ENCODE results near the gene PIK3R4.

The PIK3R4 gene

DNA sequence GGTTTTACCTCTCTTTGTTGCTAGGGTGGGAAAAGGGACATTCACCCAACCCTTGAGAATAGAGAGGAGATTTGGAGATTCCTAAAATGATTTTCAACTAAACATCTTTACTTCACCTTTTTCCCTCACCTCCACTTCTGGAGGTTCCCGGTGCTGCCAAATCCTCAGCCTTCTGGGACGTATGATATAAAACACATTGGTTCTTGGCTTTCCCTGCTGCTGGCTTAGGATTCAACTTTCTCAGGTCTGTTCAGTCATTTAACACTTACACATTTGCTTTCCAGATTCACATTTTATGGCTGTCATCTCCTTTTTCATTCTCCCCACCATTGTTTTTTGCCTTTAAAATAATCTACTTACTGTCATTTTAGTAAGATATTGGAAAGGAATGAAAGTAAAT, 106.6 kb downstream of the PIK3R4 start:
- DNase-seq (ENCODE audit: low read depth in 2 of 2), result no peak

DNA sequence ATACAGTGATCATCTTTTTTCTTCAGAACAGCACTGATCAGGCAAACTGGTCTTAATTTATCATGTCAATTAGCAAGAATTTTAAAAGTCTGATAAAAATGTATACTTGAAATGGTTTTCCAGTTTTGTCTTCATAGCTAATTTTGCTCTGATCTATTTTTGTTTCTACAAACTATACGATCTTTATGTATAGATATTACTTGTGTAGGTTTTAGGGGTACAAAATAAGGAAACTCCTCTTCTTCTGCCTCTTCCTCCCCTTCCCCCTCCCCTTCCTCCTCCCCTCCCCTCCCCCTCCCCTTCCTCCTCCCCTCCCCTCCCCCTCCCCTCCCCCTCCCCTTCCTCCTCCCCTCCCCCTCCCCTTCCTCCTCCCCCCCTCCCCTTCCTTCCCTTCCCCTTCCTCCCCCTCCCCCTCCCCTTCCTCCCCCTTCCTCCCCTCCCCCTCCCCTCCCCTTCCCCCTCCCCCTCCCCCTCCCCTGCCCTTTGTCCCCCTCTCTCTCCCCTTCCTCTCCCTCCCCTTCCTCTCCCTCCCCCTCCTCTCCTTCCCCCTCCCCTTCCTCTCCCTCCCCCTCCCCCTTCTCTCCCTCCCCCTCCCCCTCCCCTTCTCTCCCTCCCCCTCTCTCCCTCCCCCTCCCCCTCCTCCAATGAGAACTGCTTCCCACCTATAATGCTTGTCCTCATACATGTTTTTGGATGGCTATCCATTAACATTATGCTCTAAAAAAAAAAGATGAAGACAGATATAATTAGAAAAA, 110.0 kb downstream of the PIK3R4 start:
- DNase-seq (ENCODE audit: low read depth in 2 of 2), result no peak

DNA sequence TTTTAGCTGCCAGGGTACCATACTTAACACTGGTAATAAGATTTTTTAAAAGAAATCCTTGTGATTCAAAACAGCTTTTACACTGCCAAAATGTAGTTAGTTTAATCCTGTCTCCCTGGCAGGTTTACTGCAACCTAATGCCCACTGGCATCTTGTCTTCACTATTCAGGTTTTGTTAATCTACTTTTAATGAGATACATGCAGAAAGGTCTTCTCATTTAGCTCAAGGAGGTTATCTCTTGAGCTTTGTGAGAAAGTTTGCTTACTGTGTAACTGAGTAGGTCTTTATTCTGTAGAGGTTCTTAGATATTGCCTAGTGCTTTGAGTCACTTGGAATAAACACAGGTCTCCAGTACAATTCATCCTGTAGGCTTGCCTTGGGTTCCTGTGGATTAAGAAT, 110.7 kb downstream of the PIK3R4 start:
- DNase-seq (ENCODE audit: low read depth in 2 of 2), result no peak

DNA sequence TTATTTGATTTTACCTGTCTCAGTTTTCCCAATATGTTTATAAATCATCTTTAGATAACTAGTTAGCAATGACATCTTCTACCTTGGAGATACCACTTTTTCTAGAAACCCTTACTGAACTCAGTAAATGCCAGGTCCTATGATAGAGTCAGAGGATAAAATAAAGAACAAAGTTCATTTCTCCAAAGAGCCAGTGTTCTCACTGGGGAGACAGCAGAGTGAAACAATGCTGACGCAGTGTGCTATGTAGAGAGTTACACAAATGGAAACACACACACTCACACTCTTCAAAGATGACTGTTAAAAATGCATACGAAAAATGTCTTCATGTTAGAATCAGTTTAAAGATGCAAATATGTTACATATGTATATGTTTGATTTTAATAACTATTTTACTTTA, 111.3 kb downstream of the PIK3R4 start:
- no peak for DNase-seq (ENCODE audit: low read depth in 2 of 2)
